ENCODE data around the gene NTM.

DNA sequence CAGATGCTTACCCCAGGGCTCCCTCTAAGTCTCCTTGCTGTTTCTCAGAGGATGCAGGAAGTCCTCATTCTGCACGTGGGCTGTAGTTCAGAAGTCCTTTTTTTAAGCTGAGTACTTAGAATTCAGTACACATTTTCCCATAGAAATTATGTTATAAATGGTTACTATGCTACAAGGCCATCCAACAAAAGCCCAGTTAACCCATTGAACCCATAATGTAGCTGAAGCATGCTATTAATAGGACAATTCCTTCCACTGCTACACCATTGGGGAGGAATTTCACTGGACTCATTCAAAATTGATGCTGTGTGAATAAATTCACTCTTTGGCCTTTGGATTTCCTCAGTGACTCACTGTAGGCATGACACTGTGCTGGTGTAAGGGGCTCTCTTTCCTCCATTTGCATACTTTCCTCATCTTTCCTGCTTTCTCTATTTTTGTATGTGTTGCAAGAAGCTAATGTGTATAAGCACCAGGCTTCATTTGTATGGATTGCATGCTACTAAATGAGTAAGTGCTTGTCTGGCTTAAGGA, 148.0 kb downstream of the NTM start:
- TF ChIP-seq, protein P1, sequence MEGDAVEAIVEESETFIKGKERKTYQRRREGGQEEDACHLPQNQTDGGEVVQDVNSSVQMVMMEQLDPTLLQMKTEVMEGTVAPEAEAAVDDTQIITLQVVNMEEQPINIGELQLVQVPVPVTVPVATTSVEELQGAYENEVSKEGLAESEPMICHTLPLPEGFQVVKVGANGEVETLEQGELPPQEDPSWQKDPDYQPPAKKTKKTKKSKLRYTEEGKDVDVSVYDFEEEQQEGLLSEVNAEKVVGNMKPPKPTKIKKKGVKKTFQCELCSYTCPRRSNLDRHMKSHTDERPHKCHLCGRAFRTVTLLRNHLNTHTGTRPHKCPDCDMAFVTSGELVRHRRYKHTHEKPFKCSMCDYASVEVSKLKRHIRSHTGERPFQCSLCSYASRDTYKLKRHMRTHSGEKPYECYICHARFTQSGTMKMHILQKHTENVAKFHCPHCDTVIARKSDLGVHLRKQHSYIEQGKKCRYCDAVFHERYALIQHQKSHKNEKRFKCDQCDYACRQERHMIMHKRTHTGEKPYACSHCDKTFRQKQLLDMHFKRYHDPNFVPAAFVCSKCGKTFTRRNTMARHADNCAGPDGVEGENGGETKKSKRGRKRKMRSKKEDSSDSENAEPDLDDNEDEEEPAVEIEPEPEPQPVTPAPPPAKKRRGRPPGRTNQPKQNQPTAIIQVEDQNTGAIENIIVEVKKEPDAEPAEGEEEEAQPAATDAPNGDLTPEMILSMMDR (IDR thresholded peaks at IDR 0.05 in 8 of 11, conservative IDR thresholded peaks at IDR 0.05 in 3 of 11) = no peak
- no peak for TF ChIP-seq POLR2AphosphoS5 (IDR thresholded peaks at IDR 0.05)

Measured in spleen (tissue), 7 donors.